ENCODE measurements around the gene BORCS5.

DNA sequence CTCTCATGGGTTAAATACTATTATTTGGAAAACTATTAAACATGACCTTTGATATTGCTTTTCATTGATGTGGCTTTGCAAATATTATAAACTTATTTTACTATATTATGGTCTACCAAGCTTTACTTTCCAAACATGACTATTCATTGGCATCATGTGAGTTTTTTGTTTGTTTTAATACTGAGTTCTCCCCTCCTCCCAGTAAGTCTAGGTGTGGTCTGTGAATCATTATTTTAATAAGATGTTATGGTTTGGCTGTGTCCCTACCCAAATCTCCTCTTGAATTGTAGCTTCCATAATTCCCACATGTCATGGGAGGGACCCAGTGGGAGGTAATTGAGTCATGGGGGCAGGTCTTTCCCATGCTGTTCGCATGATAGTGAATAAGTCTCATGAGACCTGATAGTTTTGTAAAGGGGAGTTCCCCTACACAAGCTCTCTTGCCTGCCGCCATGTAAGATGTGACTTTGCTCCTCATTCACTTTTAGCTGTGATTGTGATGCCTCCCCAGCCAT lies 80.0 kb downstream of the BORCS5 start:
- TF ChIP-seq, protein P1, sequence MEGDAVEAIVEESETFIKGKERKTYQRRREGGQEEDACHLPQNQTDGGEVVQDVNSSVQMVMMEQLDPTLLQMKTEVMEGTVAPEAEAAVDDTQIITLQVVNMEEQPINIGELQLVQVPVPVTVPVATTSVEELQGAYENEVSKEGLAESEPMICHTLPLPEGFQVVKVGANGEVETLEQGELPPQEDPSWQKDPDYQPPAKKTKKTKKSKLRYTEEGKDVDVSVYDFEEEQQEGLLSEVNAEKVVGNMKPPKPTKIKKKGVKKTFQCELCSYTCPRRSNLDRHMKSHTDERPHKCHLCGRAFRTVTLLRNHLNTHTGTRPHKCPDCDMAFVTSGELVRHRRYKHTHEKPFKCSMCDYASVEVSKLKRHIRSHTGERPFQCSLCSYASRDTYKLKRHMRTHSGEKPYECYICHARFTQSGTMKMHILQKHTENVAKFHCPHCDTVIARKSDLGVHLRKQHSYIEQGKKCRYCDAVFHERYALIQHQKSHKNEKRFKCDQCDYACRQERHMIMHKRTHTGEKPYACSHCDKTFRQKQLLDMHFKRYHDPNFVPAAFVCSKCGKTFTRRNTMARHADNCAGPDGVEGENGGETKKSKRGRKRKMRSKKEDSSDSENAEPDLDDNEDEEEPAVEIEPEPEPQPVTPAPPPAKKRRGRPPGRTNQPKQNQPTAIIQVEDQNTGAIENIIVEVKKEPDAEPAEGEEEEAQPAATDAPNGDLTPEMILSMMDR (IDR thresholded peaks at IDR 0.05): no peak
- no peak for TF ChIP-seq POLR2A (IDR thresholded peaks at IDR 0.05)

Measured in uterus (tissue), 2 donors.